HG03095 (cell line): ENCODE measurements around the gene HSD17B10.
"Not testable (repeated sequence)": the region's sequence is repeated elsewhere in the genome, so short reads cannot be mapped to it uniquely, and the experiment has no call there.

ENCODE experiments used
- ATAC-seq: cut with Tn5 transposase; IDR thresholded peaks from one replicate; pipeline ENCODE4 v1.9.1; 2021; ENCODE audit warnings: moderate library complexity; ENCODE audit not compliant: unreplicated experiment

The HSD17B10 gene

DNA sequence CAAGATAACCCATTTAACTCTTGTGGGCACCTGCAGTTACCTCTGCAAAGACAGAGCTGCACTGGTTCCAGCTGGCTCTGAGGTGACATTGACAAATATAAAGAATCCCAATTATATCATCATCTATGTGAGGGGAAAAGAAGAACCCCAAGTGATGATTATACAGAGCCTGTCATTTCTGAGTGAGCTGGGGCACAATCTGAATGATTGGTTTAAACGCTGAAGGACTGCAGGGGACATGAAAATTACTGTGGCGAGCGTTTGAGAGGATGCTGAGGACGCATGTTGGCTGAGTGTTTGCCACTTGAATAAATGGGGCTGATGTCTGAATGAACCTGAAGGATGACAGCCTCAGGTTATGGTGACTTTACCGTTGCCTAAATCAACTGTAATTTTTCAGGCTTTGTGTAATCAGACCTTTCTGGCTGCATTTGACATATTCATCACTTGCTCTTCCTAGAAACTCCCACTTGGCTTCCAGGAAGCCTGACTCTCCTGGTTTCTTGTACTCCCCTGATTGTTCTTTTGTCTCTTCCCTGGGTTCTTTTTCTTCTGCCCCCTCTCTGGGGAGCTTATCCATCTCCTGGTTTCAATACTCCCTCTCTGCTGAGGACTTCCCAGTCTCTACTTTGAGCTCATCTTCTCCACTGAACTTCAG is 4.1 kb upstream of the HSD17B10 start:
- ATAC-seq: no peak

- ATAC-seq: no peak
Observed at GRCh38 chrX:53437206-53437605, 3.0 kb upstream of the HSD17B10 start.

- peak; percentile 69 for ATAC-seq
Observed at GRCh38 chrX:53435997-53436396, 1.8 kb upstream of the HSD17B10 start.

GRCh38 chrX:53430231-53430630 is 3.9 kb downstream of the HSD17B10 start:
- no peak for ATAC-seq

DNA sequence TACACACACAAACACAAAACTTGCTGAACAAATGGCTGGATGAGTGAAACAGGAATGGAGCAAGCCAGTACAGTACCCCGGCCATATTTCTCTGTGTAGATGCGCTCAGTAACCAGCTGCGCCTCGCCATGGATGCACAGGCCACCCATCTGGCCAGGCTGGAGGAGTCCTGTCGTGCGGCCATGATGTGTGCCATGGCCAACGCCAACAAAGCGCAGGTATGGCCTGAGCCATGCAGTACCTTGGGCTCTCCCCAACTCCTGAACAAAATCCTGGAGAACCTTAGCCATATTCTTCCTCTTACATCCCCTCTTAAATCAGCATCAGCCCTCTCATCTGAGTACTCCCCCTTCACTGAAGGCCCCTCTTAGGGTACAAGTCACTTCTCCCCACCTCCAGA is 4.4 kb downstream of the HSD17B10 start:
- no peak for ATAC-seq

GRCh38 chrX:53422861-53423306 is 11.3 kb downstream of the HSD17B10 start, which contains the start of gene RIBC1:
RIBC1 (plus strand) TSS chrX:53422873; CDS start chrX:53426277, 3,404 bp downstream.
- ATAC-seq: no peak

DNA sequence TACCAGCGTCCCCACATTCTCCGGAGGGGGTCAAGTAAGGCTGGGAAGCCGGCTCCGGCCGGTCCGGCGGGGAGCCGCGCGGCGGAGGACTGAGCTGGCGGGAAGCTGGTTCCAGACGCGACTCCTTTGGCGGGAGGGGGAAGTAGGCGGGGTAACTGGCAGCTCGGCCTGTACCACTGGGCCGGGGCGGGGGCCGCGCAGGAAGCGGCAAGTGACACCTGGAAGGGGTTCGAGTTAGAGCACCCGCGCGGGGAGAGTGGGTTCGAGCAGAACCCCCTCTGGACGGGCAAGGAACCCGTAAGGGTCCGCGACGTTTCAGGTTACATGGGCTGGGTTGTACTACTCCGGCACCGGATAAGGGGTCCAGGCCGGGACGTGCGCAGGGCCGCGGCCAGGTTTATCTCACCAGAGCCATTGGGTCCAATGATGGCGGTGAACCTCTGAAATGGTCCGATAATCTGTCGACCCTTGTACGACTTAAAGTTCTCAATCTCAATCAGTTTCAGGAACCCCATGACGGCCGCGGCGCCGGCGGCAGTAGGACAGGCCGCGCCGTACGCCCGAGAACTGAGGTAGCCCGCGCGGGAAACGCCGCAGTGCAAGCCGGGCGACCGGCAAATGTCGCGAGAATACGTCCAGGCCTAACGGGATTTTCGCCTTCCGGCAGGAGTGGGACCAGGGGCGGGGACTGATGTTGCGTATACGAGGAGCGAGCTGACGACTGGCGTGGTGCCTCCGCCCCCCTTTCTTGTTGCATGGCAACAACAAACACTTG is 11.9 kb downstream of the HSD17B10 start, which contains the start of gene SMC1A:
Gene SMC1A, minus strand, starts transcription at position 569 of the 775 bp plus-strand sequence. Its CDS starts 54 bp downstream, at position 515.
- peak; percentile 94 for ATAC-seq

DNA sequence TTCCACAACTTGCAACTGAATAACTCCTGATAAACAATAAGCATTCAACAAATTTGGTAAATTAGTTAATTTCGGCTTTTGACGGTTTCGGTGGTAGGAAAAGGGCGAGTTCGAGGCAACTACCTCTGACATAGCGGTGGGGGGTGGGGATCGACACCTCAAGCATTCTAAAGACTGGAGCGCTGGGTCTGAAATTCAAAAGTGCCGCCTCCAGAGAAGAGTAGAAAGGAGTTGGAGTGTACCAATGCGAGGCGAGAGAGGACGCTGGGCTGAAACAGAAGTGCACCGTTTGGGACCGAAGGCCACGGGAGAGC is 12.4 kb downstream of the HSD17B10 start:
- ATAC-seq: peak; percentile 8

- ATAC-seq: no peak
Observed at GRCh38 chrX:53421125-53421524, 13.0 kb downstream of the HSD17B10 start.

DNA sequence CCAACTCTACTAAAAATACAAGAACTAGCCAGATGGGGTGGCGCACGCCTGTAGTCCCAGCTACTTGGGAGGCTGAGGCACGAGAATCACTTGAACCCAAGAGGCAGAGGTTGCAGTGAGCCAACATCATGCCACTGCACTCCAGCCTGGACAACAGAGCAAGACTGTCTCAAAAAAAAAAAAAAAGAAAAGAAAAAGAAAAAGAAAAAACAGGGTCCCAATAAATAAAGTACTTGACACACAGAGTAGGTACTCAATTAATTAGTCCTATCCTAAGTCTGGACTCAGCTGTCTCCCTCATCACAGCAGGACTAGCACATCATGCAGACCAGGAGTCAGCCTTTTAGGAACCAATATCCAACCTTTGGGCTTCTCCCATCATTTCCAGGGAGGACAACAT is 13.8 kb downstream of the HSD17B10 start:
- not testable (repeated sequence) for ATAC-seq

- no peak for ATAC-seq
Observed at GRCh38 chrX:53412446-53412845, 21.7 kb downstream of the HSD17B10 start.

GRCh38 chrX:53403535-53403934 is 30.6 kb downstream of the HSD17B10 start:
- ATAC-seq: no peak

DNA sequence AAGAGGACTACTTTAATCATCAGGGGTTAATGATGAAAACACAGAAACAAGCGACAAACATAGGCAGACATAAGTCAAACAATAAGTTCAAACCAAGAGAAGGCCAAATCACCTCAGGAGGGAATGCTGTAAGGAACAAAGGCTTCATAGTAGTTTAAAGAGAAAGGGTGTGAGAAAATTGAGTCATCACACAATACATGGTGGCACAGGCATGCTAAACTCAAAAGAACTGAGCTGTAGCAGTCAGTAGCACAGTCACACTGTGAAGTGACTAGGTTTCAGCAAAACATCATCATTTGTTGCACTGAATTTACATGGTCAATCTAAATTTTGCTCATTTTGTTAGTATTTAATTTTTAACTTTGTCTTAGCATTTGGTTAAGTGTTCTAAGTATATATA is 36.0 kb downstream of the HSD17B10 start:
- ATAC-seq: no peak

GRCh38 chrX:53395605-53396298 is 38.4 kb downstream of the HSD17B10 start:
- no peak for ATAC-seq

GRCh38 chrX:53383376-53384076 is 50.6 kb downstream of the HSD17B10 start:
- no peak for ATAC-seq
